Loucy (cell line): ENCODE data around the gene TOM1L2.

Source experiments
- H2AFZ ChIP-seq: fragments of 200-600 bp; sonication (generic); 2 replicates; pipeline ENCODE4 v1.6.0; 2016; ENCODE audit warnings: antibody characterized with exemption, mild to moderate bottlenecking, low read length, moderate library complexity
- H3F3A ChIP-seq: fragments of 200-600 bp; 2 replicates; pipeline ENCODE4 v1.6.0; 2016; ENCODE audit warnings: antibody characterized with exemption, low read depth, mild to moderate bottlenecking
- H3K27me3 ChIP-seq: fragments of 200-600 bp; sonication (generic); 2 replicates; pipeline ENCODE4 v1.6.1; 2014; ENCODE audit warnings: low read length, mild to moderate bottlenecking; ENCODE audit not compliant: insufficient read depth, poor library complexity, severe bottlenecking
- H3K36me3 ChIP-seq: fragments of 200-600 bp; sonication (generic); 2 replicates; pipeline ENCODE4 v1.6.1; 2016; ENCODE audit warnings: low read length; ENCODE audit not compliant: insufficient read depth
- H3K4me1 ChIP-seq: fragments of 200-600 bp; sonication (generic); 2 replicates; pipeline ENCODE4 v1.5.1; 2014; ENCODE audit warnings: low read length, mild to moderate bottlenecking; ENCODE audit not compliant: insufficient read depth, poor library complexity, severe bottlenecking
- H3K4me2 ChIP-seq: fragments of 200-600 bp; sonication (generic); 2 replicates; pipeline ENCODE4 v1.6.0; 2014; ENCODE audit warnings: antibody characterized with exemption, low read length, low read depth, mild to moderate bottlenecking; ENCODE audit not compliant: poor library complexity, severe bottlenecking
- H3K4me3 ChIP-seq: fragments of 200-600 bp; sonication (generic); 2 replicates; pipeline ENCODE4 v1.5.1; 2014; ENCODE audit warnings: low read length, mild to moderate bottlenecking, mixed read lengths; ENCODE audit not compliant: poor library complexity, severe bottlenecking
- H3K79me2 ChIP-seq: fragments of 200-600 bp; sonication (generic); 2 replicates; pipeline ENCODE4 v1.6.1; 2014; ENCODE audit warnings: low read length; ENCODE audit not compliant: insufficient read depth
- H3K9ac ChIP-seq: fragments of 200-600 bp; sonication (generic); 2 replicates; pipeline ENCODE4 v1.6.0; 2014; ENCODE audit warnings: mild to moderate bottlenecking, low read depth, low read length, moderate library complexity; ENCODE audit not compliant: poor library complexity, severe bottlenecking
- H3K9me2 ChIP-seq: fragments of 200-600 bp; sonication (generic); replicated peaks from 2 replicates; pipeline ENCODE4 v1.6.1; 2016; ENCODE audit warnings: low read depth, low read length, mixed read lengths
- H3K9me3 ChIP-seq: fragments of 200-600 bp; sonication (generic); 2 replicates; pipeline ENCODE4 v1.6.1; 2014; ENCODE audit warnings: mild to moderate bottlenecking, antibody characterized with exemption, low read length, low read depth; ENCODE audit not compliant: insufficient read depth
- H4K20me1 ChIP-seq: fragments of 200-600 bp; sonication (generic); 2 replicates; pipeline ENCODE4 v1.6.0; 2014; ENCODE audit warnings: antibody characterized with exemption, low read length, mild to moderate bottlenecking; ENCODE audit not compliant: insufficient read depth, poor library complexity, severe bottlenecking
- EZH2phosphoT487 ChIP-seq: fragments of 200-600 bp; IDR thresholded peaks from 2 replicates; pipeline ENCODE4 v1.6.1; 2018; ENCODE audit warnings: antibody characterized with exemption, mild to moderate bottlenecking, moderate library complexity, borderline replicate concordance
- TF ChIP-seq, protein P1 (sequence below): fragments of 200-600 bp; sonication (generic); conservative IDR thresholded peaks from 2 replicates; pipeline ENCODE4 v1.5.1; 2014; ENCODE audit warnings: mild to moderate bottlenecking, antibody characterized with exemption, low read length

The TOM1L2 gene

DNA sequence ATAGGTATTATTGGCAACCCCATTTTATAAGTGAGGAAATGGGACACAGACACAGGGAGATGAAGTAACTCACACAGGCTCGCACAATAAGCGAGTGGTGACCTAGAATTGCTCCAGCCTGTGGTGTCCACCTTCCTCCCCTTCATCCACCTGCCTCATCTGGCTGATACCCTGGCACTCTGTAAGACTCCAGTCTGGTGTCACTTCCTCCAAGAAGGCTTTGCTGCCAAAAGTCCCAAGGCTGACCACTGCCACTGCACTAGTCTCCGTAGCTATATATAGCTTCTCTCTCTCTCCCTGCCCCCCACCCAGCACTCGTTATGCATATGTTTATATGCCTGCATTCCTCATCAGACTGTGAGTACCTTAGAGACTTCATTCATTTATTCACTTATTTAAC, 69.3 kb downstream of the TOM1L2 start:
- Histone ChIP-seq H3K4me1 (no peaks in the 10 kb centered on the region), H3K4me2 (no peak overlapping the region), H3K9me3 (no peaks in the 10 kb centered on the region)

DNA sequence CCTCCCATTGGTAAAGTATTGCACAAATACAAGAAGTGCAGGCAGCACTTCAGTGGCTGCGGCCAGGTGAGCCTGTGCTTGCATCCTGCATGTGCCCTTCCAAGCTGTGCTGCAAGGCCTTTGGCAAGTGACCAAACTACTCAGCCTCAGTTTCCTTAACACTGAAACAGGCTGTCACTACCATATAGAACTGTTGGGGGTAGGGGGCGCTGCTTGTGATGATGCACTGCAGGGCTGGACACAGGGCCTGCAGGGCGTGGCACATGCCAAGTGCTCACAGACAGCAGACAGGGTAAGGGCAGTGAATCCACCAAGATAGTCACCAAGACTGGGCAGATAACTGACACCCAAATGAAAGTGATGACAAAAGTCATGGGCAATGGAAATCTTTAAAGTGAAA, 69.8 kb downstream of the TOM1L2 start:
- H4K20me1 ChIP-seq = no peaks in the 10 kb centered on the region
- H3K9me3 ChIP-seq = no peaks in the 10 kb centered on the region
- H2AFZ ChIP-seq = no peak overlapping the region
- H3K79me2 ChIP-seq = no peaks in the 10 kb centered on the region
- no peaks in the 10 kb centered on the region for H3K9me2 ChIP-seq
- H3K27me3 ChIP-seq = no peaks in the 10 kb centered on the region
- H3K4me1 ChIP-seq = no peaks in the 10 kb centered on the region
- no peak for TF ChIP-seq EZH2phosphoT487
- TF ChIP-seq, protein P1, sequence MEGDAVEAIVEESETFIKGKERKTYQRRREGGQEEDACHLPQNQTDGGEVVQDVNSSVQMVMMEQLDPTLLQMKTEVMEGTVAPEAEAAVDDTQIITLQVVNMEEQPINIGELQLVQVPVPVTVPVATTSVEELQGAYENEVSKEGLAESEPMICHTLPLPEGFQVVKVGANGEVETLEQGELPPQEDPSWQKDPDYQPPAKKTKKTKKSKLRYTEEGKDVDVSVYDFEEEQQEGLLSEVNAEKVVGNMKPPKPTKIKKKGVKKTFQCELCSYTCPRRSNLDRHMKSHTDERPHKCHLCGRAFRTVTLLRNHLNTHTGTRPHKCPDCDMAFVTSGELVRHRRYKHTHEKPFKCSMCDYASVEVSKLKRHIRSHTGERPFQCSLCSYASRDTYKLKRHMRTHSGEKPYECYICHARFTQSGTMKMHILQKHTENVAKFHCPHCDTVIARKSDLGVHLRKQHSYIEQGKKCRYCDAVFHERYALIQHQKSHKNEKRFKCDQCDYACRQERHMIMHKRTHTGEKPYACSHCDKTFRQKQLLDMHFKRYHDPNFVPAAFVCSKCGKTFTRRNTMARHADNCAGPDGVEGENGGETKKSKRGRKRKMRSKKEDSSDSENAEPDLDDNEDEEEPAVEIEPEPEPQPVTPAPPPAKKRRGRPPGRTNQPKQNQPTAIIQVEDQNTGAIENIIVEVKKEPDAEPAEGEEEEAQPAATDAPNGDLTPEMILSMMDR = peak; percentile 23; the same call in 1 of the 2 replicates
- no peak overlapping the region for H3K9ac ChIP-seq
- H3K36me3 ChIP-seq = no peaks in the 10 kb centered on the region
- H3F3A ChIP-seq = no peaks in the 10 kb centered on the region
- no peak overlapping the region for H3K4me3 ChIP-seq
- H3K4me2 ChIP-seq = no peak overlapping the region

More for the DNA sequence above, 69.3 kb downstream of the TOM1L2 start:
- Histone ChIP-seq H2AFZ (no peak overlapping the region), H3K27me3 (no peaks in the 10 kb centered on the region), H3F3A (no peaks in the 10 kb centered on the region), H3K9me2 (no peaks in the 10 kb centered on the region), H3K36me3 (no peaks in the 10 kb centered on the region), H3K9ac (no peak overlapping the region), H3K4me3 (no peak overlapping the region), H4K20me1 (no peaks in the 10 kb centered on the region), H3K79me2 (no peaks in the 10 kb centered on the region)
- TF ChIP-seq EZH2phosphoT487 = no peak
- TF ChIP-seq, protein P1 = no peak

DNA sequence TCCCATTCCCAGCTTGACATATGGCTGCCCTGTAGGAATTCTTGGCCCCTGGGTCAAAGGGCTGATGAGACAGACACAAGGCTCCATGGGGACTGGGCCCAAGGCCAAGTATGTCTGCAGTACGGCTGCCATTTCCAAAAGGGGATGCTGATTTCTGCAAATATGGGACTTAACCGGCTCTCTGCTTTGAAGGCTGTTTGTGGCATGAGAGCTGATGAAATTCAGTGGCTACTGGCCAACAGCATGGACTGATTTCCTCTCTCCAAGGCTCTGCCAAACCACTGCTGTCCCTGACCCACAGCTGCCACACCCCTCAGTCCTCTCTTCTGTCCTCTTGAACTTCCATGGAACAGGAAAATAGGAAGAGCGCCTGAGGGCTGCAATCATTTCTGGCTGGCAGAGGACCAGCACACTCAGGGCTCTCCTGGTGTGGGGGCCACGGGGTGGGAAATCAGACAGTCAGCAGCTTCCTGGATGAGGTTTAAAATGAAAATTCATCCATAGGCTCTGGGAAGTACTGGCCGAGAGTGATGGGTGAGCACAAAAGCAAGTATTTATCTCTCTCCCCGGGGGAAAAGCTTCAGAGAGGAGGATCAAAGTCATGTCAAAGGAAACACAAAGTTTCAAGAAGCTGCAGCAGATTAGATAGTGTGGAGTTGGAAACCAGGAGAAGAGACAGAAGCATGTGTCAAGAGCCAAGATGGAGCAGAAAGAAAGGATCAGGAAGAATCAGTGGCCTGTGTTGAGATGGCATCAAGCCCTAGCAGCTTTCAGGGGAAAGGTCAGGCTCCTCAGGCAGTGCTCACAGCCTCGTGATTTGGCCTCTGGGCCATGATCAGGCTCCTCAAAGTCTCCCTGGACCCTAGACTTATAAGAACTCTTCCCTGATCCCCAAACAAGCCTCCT, 71.3 kb downstream of the TOM1L2 start:
- no peaks in the 10 kb centered on the region for H3K79me2 ChIP-seq
- H3F3A ChIP-seq = no peaks in the 10 kb centered on the region
- H3K36me3 ChIP-seq = no peaks in the 10 kb centered on the region
- no peaks in the 10 kb centered on the region for H3K27me3 ChIP-seq
- H3K4me3 ChIP-seq = no peak overlapping the region
- TF ChIP-seq, protein P1 = no peak
- no peak for TF ChIP-seq EZH2phosphoT487
- no peaks in the 10 kb centered on the region for H3K4me1 ChIP-seq
- H2AFZ ChIP-seq = no peak overlapping the region
- H3K9ac ChIP-seq = no peak overlapping the region
- H3K4me2 ChIP-seq = no peak overlapping the region
- H4K20me1 ChIP-seq = no peaks in the 10 kb centered on the region
- no peaks in the 10 kb centered on the region for H3K9me2 ChIP-seq
- H3K9me3 ChIP-seq = no peaks in the 10 kb centered on the region
